ENCODE results near the gene INSYN2A.

Gene INSYN2A

DNA sequence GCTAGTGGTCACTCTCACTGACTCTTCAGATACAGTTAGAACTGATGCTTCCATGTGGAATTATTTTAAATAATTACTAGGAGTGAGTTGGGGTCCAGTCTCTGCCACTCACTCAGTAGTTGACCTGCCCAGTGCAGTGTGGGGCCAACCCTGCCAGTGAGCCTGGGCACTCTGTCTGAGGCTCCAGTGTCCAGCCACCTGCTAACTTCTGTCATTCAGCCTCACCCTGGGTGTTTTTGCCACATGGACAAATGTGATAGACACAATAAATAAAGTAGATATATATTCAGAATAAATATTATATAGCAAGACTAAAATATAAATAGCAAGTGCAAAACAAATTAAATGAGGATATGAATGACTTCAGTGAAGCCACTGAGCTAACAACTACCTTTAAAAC, 7.2 kb downstream of the INSYN2A start:
- TF ChIP-seq, protein P1, sequence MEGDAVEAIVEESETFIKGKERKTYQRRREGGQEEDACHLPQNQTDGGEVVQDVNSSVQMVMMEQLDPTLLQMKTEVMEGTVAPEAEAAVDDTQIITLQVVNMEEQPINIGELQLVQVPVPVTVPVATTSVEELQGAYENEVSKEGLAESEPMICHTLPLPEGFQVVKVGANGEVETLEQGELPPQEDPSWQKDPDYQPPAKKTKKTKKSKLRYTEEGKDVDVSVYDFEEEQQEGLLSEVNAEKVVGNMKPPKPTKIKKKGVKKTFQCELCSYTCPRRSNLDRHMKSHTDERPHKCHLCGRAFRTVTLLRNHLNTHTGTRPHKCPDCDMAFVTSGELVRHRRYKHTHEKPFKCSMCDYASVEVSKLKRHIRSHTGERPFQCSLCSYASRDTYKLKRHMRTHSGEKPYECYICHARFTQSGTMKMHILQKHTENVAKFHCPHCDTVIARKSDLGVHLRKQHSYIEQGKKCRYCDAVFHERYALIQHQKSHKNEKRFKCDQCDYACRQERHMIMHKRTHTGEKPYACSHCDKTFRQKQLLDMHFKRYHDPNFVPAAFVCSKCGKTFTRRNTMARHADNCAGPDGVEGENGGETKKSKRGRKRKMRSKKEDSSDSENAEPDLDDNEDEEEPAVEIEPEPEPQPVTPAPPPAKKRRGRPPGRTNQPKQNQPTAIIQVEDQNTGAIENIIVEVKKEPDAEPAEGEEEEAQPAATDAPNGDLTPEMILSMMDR (IDR thresholded peaks at IDR 0.05; ENCODE audit: low read length, missing control alignments): no peak
- DNase-seq (ENCODE audit: low read depth): no peak
- no peak overlapping the region for H3K4me3 ChIP-seq (replicated peaks; ENCODE audit: low read depth, low read length)

DNA sequence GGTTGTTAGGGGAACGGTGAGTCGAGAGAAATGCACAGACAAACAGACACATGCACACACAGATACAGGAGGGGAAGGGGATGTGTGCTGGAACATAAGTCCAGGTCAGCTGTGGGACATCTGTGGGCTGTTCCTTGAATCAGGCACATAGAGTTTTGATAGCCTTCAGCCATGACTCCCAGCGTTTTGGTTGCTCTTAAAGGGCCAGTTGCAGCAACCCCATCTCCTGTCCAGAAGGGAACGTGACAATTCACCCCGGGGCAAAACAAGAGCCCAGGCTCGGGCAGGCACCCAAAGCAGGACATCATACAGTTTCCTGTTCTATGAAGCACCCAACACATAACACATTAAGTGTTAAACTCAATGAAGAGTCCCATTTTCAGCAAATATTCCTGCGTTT, 9.6 kb downstream of the INSYN2A start:
- H3K4me3 ChIP-seq (replicated peaks; ENCODE audit: low read depth, low read length): no peak overlapping the region
- TF ChIP-seq, protein P1 (IDR thresholded peaks at IDR 0.05; ENCODE audit: low read length, missing control alignments): no peak
- no peak for DNase-seq (ENCODE audit: low read depth)

DNA sequence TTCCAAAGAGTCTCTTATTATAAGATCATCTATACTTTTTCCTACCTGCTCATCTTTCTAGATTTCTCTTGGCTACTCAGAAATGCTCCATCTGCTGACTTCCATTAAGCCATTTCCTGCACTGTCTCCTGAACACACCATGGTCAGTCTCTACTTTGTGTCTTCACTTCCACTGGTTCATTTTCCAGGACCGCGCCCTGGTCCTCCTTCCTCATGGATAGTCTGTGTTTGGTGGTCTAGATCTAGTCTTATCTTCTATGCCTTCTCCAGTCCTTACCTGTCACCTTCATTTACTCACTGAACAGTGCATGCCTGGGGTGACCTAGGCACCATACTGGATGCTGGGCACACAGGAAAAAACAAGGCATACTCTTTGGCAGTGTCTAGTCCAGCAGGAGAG, 11.8 kb downstream of the INSYN2A start:
- no peak for DNase-seq (ENCODE audit: low read depth)
- TF ChIP-seq, protein P1 (IDR thresholded peaks at IDR 0.05; ENCODE audit: low read length, missing control alignments): no peak
- H3K4me3 ChIP-seq (replicated peaks; ENCODE audit: low read depth, low read length): no peak overlapping the region

DNA sequence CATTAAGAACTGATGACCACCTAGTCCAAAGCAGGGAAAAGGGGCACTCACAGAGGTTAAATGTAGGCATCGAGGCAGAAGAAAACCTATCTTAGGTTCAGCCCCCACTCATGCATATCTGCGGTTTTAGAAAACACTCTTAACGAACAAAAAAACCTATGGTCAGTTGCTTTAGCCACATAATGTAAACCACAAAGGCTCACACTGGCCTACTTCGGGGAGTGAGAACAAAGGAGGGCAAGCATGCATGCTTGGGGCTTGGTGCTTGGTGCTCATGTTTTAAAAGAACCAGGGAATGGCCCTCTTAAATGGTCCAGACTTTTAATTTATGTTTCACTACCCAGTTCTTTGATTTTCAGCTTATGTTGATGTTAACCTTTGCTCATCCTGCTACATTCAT, 14.2 kb downstream of the INSYN2A start:
- TF ChIP-seq, protein P1 (IDR thresholded peaks at IDR 0.05; ENCODE audit: low read length, missing control alignments): no peak
- H3K4me3 ChIP-seq (replicated peaks; ENCODE audit: low read depth, low read length): no peak overlapping the region
- no peak for DNase-seq (ENCODE audit: low read depth)

DNA sequence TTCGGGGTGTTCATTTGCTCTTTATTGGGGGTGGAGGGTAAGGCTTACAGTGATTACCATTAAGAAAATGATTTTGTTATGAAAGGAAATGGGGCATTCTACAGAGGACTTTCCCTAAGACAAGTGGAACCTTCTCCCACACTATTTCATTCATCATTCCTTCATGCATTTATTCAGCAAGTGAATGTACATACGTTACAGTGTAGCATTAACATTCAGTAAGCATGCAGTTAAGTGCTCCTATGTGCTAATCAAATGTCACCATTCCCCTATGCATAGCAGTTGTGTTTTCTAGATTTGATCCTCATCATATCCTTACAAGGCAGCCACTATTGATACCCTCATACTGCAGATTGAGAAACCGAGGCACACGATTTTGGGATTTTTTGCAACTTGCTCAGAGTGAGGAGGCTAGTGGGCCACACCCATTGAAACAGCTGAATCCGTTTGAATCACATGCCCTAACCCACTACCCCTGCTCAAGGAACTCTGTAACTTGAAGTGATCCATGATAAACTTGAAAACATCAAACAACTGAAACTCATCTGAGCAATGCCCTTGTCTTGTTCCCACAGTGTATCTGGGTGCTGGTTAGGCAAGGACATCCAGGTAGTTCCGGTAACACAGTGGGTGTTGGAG, 16.7 kb downstream of the INSYN2A start:
- DNase-seq (ENCODE audit: low read depth): no peak
- TF ChIP-seq, protein P1 (IDR thresholded peaks at IDR 0.05; ENCODE audit: low read length, missing control alignments): no peak
- no peak overlapping the region for H3K4me3 ChIP-seq (replicated peaks; ENCODE audit: low read depth, low read length)

DNA sequence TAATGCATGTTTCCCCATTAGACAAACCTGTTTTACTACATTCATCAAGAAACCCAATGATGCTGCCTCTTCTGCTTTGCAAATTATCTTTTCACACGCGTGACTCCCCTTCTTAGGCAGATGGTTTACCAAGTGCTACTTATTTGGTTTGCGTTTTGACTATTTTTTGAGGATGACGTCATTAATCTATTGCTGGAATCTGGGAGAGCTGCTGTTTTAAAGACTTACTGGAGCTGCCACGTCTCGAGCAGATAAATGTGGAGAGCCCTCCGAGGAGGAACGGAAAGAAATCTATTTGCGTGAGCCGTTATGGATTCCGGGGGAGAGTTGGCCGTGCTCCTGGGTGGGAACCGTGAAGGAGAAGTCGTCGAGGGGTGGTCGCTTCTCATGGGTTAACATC, 19.7 kb downstream of the INSYN2A start:
- no peak overlapping the region for H3K4me3 ChIP-seq (replicated peaks; ENCODE audit: low read depth, low read length)
- TF ChIP-seq, protein P1 (IDR thresholded peaks at IDR 0.05; ENCODE audit: low read length, missing control alignments): no peak
- DNase-seq (ENCODE audit: low read depth): no peak

Measured in fibroblast of pulmonary artery (primary cell).